Measurements from ENCODE around the gene STK32C. TPM values are rescaled to one million over a fixed set of nuclear protein-coding genes. Genes with fewer than 3 reads are reported as not detected.
A peak's percentile ranks its signal among the peaks of the same experiment; 100 is the strongest.

Gene STK32C
- total RNA-seq, 1 donor from 2014 or later: 13.6 TPM

DNA sequence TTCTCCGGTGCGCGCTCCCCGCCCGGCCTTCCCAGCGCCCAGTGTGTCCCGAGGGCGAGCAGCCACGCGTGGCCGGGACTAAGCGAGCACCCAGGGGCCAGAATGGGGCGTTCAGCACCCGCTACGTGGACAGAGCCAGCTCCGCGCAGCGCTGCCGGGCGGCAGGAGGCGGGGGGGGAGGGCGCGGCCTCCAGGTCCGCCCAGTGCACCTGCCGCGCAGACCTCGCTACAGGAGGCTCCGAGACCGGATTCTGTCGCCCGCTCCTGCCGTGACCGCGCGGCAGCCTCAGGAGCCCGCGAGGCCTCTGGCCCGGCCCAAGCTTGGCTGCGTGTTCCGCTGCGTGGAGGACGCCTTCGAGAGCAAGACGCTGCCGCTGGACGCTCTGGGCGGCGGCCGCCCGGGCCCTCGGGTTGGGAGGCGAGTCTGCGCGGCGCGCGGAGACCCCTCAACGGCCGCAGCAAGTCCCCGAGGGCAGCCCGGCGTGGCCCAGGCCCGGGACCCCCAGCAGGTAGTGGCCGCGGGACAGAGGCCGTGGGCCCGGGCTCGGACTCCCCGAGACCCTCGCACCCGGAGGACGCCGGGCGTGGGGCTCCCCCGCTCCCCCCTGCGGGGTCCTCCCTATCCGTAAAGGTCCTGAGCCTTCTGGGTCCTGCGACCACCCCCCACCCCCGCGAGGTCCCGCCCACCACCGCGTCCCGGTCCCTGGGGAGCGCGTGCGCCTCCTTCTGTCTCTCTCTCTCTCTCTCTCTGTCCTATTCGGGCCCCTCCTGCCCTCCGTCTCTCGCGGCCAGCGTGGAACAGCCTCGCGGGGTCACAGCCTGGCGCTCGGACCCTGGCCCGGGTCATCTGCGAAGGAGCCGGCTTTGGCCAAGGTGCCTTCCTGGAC lies 121.9 kb downstream of the STK32C start:
- no peaks in the 10 kb centered on the region for H3K9me3 ChIP-seq (ENCODE audit: insufficient read depth, low read depth, low read length)
- no peak overlapping the region for H3K27ac ChIP-seq (ENCODE audit: low read depth, low read length)
- Mint-ChIP-seq H3K27me3 (ENCODE audit: low read depth, unreplicated experiment) (peaks cover 63% of the 10 kb centered on the region), H3K36me3 (ENCODE audit: low read depth, unreplicated experiment) (peaks cover 15% of the 10 kb centered on the region), H3K4me1 (ENCODE audit: low read depth, unreplicated experiment) (peaks cover 3% of the 10 kb centered on the region), H3K9me3 (ENCODE audit: unreplicated experiment) (no peaks in the 10 kb centered on the region), H3K4me3 (ENCODE audit: unreplicated experiment) (no peak overlapping the region), H3K27ac (ENCODE audit: unreplicated experiment) (no peak overlapping the region)
- peaks cover 24% of the 10 kb centered on the region for H3K79me2 ChIP-seq (ENCODE audit: insufficient read depth, low read length)
- DNase-seq (ENCODE audit: low read depth): no peak
- TF ChIP-seq EZH2 (IDR thresholded peaks at IDR 0.05; ENCODE audit: insufficient read depth, low read length): peak; percentile 86
- TF ChIP-seq CTCF (IDR thresholded peaks at IDR 0.05; ENCODE audit: insufficient read depth, low read depth, low read length): no peak
- H3K4me3 ChIP-seq (ENCODE audit: insufficient read depth, low read depth, low read length): peak overlapping the region; percentile 17
- no peaks in the 10 kb centered on the region for H3K36me3 ChIP-seq (ENCODE audit: insufficient read depth, low read length)
- H2AFZ ChIP-seq (ENCODE audit: low read depth, low read length): peak overlapping the region; percentile 47
- peaks cover 31% of the 10 kb centered on the region for H3K27me3 ChIP-seq (ENCODE audit: insufficient read depth, low read length)
- H3K9ac ChIP-seq (ENCODE audit: low read length): no peak overlapping the region
- peak overlapping the region; percentile 81 for H3K4me2 ChIP-seq (ENCODE audit: low read length)
- peaks cover 14% of the 10 kb centered on the region for H3K4me1 ChIP-seq (ENCODE audit: insufficient read depth, low read length)
- no peak for FAIRE-seq
- peaks cover 33% of the 10 kb centered on the region for H4K20me1 ChIP-seq (ENCODE audit: insufficient read depth, low read length)

DNA sequence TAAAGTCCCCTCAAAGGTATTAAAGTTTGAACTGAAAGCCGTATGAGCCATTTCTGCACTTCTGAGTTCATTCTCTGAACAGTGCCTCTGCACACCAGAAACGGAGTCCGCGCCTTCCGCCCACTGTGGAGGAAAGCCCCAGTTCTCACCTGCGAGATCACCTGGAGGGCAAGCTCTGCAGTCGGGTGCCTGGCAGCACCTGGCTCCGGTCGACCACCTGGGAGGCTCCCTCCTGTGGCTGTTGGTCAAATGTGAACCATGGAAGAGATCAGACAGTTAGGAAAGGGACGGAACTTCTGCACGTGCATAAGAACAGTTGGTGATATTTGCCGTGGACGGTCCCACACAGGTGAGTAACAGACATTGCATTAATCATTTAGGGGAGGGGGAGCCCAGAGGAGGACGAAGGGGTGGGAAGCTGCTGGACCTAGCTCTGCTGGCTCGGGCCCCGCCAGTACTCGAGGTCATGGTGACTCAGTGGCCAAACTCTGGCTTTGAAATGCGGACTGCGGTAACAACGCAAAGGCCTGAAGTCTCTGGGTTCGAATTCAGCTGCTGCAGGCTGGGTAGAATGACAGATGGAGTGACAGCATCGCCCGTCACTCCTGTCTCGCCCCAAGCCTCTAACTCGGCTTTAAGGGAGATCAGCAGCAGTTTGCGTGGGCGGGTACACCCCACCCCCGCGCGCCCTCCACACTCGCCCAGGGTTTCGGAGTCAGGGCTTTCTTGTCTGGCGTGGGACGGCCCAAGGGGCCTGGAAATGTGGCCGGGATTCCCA lies 122.7 kb downstream of the STK32C start:
- DNase-seq (ENCODE audit: low read depth) (no peak), FAIRE-seq (no peak)
- Mint-ChIP-seq H3K36me3 (ENCODE audit: low read depth, unreplicated experiment) (peaks cover 10% of the 10 kb centered on the region), H3K27ac (ENCODE audit: unreplicated experiment) (peak overlapping the region; percentile 4), H3K4me1 (ENCODE audit: low read depth, unreplicated experiment) (peaks cover 3% of the 10 kb centered on the region), H3K9me3 (ENCODE audit: unreplicated experiment) (no peaks in the 10 kb centered on the region), H3K27me3 (ENCODE audit: low read depth, unreplicated experiment) (peaks cover 60% of the 10 kb centered on the region), H3K4me3 (ENCODE audit: unreplicated experiment) (peak overlapping the region; percentile 30)
- Histone ChIP-seq H3K9ac (ENCODE audit: low read length) (no peak overlapping the region), H4K20me1 (ENCODE audit: insufficient read depth, low read length) (peaks cover 25% of the 10 kb centered on the region), H3K27me3 (ENCODE audit: insufficient read depth, low read length) (peaks cover 31% of the 10 kb centered on the region), H3K4me1 (ENCODE audit: insufficient read depth, low read length) (peaks cover 14% of the 10 kb centered on the region), H2AFZ (ENCODE audit: low read depth, low read length) (no peak overlapping the region), H3K4me3 (ENCODE audit: insufficient read depth, low read depth, low read length) (no peak overlapping the region), H3K9me3 (ENCODE audit: insufficient read depth, low read depth, low read length) (no peaks in the 10 kb centered on the region), H3K79me2 (ENCODE audit: insufficient read depth, low read length) (peaks cover 21% of the 10 kb centered on the region), H3K4me2 (ENCODE audit: low read length) (no peak overlapping the region), H3K36me3 (ENCODE audit: insufficient read depth, low read length) (no peaks in the 10 kb centered on the region), H3K27ac (ENCODE audit: low read depth, low read length) (no peak overlapping the region)
- TF ChIP-seq EZH2 (IDR thresholded peaks at IDR 0.05; ENCODE audit: insufficient read depth, low read length): no peak
- no peak for TF ChIP-seq CTCF (IDR thresholded peaks at IDR 0.05; ENCODE audit: insufficient read depth, low read depth, low read length)
